Urinary bladder (tissue), 4 donors: ENCODE results near the gene KYAT1. TPM values are rescaled to one million over a fixed set of nuclear protein-coding genes. Genes with fewer than 3 reads are reported as not detected.

Source experiments
- DNase-seq: peaks from one replicate; pipeline ENCODE4 v3.0.0-alpha.2; 2015; ENCODE audit errors: extremely low spot score
- H3K27ac ChIP-seq: one replicate; pipeline ENCODE4 v1.5.1; 2013; ENCODE audit warnings: low read depth, mild to moderate bottlenecking, moderate library complexity
- H3K36me3 ChIP-seq: one replicate; pipeline ENCODE4 v1.6.1; 2013; ENCODE audit warnings: mild to moderate bottlenecking, moderate library complexity; ENCODE audit not compliant: insufficient read depth
- H3K4me1 ChIP-seq: one replicate; pipeline ENCODE4 v1.6.1; 2013; ENCODE audit warnings: mild to moderate bottlenecking, moderate library complexity; ENCODE audit not compliant: insufficient read depth
- H3K4me3 ChIP-seq: one replicate; pipeline ENCODE4 v1.5.1; 2013; ENCODE audit warnings: low read depth, low read length
- WGBS: extraction: QIAGEN DNeasy Blood & Tissue Kit; methylation state at CpG from one replicate; pipeline ENCODE4 v1.1.7; 2013; 5-methylcytosine and 5-hydroxymethylcytosine counted together
- polyA plus RNA-seq: library from polyadenylated mRNA; stranded (reverse); fragments of 200-250 nt; gene quantifications from one replicate; pipeline ENCODE4 v1.2.3, GENCODE V29; 2013
- total RNA-seq: library from RNA; depleted of rRNA; stranded (reverse); fragments of >200 nt; gene quantifications from one replicate; pipeline ENCODE4 v1.2.3, GENCODE V29; 2014
- donor health status: healthy with polysubstance abuse.
- donor health status: healthy.

Gene KYAT1
- total and polyA plus RNA-seq, 2 donors: 5.4 to 7.8 TPM

DNA sequence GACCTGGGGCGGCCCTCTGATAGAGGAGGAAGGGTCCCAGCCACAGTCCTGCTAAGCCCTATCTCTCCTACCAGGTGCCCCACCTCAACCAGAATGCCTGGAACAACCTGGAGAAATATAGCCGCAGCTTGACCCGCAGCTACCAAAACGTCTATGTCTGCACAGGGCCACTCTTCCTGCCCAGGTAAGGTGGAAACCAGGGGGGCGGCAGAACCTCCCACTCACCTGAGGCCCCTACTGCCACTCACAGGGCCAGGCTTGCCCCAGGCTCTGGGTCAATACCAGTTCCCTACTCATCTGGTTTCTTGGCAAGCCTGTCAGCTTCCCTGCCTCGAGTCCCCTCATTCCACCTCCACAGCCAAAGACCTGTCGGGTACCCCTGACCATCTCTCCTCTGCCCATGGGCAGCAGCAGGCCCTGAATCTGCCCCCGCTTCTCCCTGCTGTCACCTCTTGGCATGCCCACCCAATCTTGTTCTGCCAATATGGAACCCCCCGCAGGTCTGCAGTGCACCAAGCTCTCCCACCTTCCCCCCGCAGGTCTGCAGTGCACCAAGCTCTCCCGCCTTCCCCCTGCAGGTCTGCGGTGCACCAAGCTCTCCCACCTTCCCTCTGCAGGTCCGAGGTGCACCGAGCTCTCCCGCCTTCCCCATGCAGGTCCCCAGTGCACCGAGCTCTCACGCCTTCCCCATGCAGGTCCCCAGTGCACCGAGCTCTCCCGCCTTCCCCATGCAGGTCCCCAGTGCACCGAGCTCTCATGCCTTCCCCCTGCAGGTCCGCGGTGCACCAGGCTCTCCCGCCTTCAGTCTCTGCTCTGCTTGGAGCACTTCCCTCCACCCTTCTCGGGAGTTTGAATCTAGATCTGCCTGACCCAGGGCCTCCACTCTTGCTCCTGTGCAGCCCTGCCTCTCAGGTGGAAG is 60.8 kb downstream of the KYAT1 start:
- Histone ChIP-seq H3K27ac (no peak overlapping the region), H3K36me3 (peaks cover 6% of the 10 kb centered on the region), H3K4me1 (no peaks in the 10 kb centered on the region), H3K4me3 (no peak overlapping the region)
- DNase-seq: no peak
- 89% methylated on average over 24 of the region's 24 CpGs for WGBS

DNA sequence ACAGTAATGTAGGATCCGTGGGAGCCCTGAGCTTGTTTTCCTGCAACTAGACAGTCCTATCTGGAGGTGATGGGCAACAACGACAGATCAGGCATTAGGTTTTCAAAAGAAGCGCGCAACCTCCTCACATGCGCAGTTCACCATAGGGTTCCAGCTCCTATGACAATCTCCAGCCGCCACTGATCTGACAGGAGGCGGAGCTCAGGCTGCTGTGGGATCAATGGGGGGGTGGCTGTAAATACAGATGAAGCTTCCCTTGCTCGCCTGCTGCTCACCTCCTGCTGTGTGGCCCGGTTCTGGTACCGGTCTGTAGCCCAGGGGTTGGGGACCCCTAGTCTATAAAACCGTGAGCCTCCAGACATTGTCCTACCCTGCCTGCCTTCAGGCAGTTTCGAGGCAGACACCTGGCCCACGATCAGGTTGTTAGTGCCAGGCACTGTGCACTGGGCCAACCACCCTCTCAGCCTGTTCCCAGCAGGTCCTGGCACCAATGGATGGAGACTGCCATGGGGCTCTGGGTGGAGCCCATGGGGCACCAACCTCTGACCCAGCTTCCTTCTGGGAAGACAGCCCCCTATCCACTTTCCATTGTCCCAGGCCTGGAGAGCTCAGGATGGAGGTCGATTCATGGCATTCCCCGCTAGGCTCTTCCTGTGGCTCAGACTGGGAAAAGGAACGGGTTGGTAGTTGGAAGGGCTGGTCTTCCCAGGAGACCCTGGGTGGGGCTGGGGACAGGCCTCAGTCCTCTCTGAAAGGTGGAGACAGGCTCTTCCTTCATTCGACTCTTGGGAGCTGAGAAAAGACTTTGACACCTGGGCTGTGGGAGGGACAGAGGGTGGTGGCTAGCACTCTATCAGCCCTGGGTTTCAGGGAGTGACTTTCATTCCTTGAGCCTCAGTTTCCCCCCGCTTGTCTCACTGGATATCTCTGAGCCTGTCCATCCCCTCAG is 61.8 kb downstream of the KYAT1 start:
- no peak for DNase-seq
- Histone ChIP-seq H3K4me1 (no peaks in the 10 kb centered on the region), H3K27ac (no peak overlapping the region), H3K4me3 (no peak overlapping the region), H3K36me3 (peaks cover 6% of the 10 kb centered on the region)
- WGBS: 47% methylated on average over 18 of the region's 18 CpGs

GRCh38 chr9:128818839-128819715 is 62.7 kb downstream of the KYAT1 start:
- Histone ChIP-seq H3K4me3 (peak overlapping the region; percentile 77), H3K27ac (peak overlapping the region; percentile 77), H3K36me3 (peaks cover 5% of the 10 kb centered on the region), H3K4me1 (no peaks in the 10 kb centered on the region)
- no peak for DNase-seq
- WGBS: 5% methylated on average over 90 of the region's 90 CpGs

DNA sequence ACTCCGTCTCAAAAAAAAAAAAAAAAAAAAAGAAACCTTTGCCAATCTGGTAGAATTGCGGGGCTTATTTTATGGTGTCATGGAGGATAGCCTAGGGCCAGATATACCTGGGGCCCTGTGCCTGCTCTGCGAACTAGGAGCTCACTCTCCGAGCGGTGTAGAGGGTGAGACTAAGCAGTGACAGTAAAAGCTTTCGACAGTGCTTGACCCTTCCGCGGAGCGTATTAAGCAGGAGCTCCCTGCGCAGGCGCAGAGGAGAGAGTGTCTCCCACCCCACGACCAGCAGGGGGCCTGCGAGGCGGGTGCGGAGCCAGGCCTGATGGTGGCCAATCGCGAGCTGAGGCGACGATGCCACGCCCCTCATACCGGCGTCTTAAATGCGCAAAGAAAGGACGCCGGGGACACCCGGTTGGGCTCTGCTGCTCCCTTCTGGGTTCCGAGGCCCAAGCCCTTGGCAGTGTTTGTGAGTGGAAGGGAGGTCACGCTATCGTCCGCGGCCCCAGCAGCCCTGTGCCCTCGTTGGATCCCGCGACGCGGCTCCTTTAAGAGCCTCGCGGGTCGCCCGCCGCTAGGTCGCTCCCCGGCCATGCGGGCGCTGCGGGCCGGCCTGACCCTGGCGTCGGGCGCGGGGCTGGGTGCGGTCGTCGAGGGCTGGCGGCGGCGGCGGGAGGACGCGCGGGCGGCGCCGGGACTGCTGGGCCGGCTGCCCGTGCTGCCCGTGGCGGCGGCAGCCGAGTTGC is 63.5 kb downstream of the KYAT1 start, which contains the start of gene ENDOG:
Gene ENDOG (plus strand): TSS at position 402 of the 740 bp plus-strand sequence. CDS start 185 bp downstream, at position 587.
- peak within 1 kb of the TSS; percentile 77 for H3K4me3 ChIP-seq
- H3K36me3 ChIP-seq: peaks cover 3% of the 10 kb centered on the region
- H3K27ac ChIP-seq: peak within 1 kb of the TSS; percentile 77
- peak; percentile 91 for DNase-seq
- no peaks in the 10 kb centered on the region for H3K4me1 ChIP-seq
- WGBS: under 1% methylated on average over 70 of the region's 70 CpGs

DNA sequence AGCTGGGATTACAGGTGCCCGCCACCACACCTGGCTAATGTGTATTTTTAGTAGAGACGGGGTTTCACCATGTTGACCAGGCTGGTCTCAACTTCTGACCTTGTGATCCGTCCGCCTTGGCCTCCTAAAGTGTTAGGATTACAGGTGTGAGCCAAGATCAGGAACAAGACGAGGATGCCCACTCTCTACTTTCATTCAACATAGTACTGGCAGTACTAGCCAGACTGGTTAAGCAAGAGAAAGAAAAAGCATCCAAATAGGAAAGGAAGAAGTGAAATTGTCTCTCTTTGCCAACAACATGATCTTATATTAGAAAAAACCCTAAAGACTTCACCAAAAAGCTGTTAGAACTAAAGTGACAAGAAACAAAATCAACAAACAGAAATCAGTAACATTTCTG is 70.9 kb downstream of the KYAT1 start:
- no peaks in the 10 kb centered on the region for H3K36me3 ChIP-seq
- H3K4me1 ChIP-seq: no peaks in the 10 kb centered on the region
- H3K4me3 ChIP-seq: no peak overlapping the region
- no peak for DNase-seq
- no peak overlapping the region for H3K27ac ChIP-seq
- WGBS: 86% methylated on average over 5 of the region's 5 CpGs

DNA sequence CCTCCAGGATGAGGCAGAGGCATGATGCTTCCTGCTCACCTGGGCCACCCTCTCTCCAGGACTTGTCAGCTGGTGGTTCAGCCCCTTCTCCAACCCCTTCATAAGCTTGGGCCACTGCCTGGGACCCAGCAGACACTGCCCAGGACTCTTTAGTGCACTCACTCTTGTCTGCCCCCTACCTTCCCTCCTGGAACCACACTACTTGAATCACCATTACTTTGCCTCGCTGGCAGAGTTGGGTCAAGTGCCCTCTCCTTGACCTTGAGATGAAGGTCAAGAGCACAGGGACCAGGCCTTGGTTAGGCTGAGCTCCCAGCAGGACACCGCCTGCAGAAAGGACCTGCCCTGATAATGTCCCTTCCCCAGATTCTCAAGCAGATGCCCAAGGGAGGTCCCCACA is 71.9 kb downstream of the KYAT1 start:
- WGBS: 81% methylated on average over 2 of the region's 2 CpGs
- no peaks in the 10 kb centered on the region for H3K4me1 ChIP-seq
- no peak overlapping the region for H3K4me3 ChIP-seq
- H3K27ac ChIP-seq: no peak overlapping the region
- H3K36me3 ChIP-seq: no peaks in the 10 kb centered on the region
- DNase-seq: no peak

DNA sequence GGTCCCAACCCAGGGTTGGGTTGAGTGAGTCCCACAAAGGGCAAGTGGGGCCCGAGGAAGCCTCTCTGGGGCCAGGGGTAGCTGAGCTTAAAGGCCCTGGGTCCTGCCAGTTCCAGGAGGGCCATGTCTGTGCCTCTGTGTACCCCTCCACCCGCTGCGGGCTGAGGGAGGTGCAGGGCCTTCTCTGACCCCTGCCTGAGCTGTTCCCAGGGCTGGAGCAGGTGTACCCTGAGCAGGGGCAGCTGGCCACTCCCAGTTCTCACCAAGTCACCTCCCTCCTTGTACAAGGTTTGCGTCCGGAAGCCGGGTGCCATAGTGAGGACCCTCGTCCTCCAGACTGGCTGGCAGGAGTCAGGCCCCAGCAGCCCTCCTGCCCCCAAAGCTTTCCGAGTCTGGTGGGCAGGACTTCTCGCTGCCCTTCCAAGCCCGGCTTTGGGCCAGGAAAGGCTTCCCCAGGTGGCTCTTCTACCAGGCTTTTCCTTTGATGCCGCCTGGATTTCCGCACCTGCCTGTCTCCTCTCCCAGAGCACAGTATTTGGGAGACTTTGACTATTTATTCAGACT is 72.6 kb downstream of the KYAT1 start:
- H3K4me3 ChIP-seq: no peak overlapping the region
- H3K36me3 ChIP-seq: no peaks in the 10 kb centered on the region
- no peak overlapping the region for H3K27ac ChIP-seq
- H3K4me1 ChIP-seq: no peaks in the 10 kb centered on the region
- WGBS: 89% methylated on average over 12 of the region's 12 CpGs
- no peak for DNase-seq

GRCh38 chr9:128808543-128808942 is 73.2 kb downstream of the KYAT1 start:
- Histone ChIP-seq H3K27ac (no peak overlapping the region), H3K4me3 (no peak overlapping the region), H3K4me1 (no peaks in the 10 kb centered on the region), H3K36me3 (no peaks in the 10 kb centered on the region)
- 83% methylated on average over 3 of the region's 3 CpGs for WGBS
- no peak for DNase-seq

DNA sequence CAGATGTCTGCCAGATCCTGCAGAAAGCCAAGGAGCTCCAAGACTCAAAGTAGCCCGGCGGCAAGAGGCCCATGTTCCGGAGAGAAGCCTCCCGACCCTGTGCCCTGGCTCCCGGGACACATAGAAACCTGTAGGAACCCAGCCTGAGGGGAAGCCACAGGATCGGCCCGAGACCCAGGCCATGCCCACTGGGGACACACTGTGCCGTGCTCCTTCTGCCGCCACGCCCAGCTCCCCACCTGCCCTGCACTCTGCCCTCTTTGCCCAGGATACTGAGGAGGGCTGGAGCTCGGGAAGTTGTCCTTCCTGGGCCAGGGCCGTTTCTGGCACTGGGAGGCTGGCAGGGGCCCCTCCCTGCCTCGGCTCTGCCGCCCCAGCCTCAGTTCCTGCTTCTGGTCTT is 73.9 kb downstream of the KYAT1 start:
- Histone ChIP-seq H3K36me3 (no peaks in the 10 kb centered on the region), H3K4me1 (no peaks in the 10 kb centered on the region), H3K27ac (no peak overlapping the region), H3K4me3 (no peak overlapping the region)
- WGBS: 82% methylated on average over 14 of the region's 14 CpGs
- no peak for DNase-seq

DNA sequence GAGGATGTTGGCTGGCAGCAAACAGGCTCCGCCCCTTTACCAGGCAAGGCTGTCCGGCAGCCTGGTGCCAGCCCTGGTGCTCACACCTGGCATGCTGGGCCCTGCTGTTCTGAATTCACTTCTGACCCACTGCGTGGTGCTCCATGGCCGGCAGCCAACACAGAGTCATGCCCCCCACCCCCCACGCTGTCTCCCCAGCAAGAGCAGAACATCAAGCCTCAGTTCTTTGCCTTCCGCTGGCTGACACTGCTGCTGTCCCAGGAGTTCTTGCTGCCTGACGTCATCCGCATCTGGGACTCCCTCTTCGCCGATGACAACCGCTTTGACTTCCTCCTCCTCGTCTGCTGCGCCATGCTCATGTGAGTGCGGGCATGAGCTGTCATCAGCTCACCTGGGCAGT is 76.1 kb downstream of the KYAT1 start:
- no peak for DNase-seq
- Histone ChIP-seq H3K4me3 (no peak overlapping the region), H3K36me3 (no peaks in the 10 kb centered on the region), H3K4me1 (no peaks in the 10 kb centered on the region), H3K27ac (no peak overlapping the region)
- 88% methylated on average over 14 of the region's 14 CpGs for WGBS

DNA sequence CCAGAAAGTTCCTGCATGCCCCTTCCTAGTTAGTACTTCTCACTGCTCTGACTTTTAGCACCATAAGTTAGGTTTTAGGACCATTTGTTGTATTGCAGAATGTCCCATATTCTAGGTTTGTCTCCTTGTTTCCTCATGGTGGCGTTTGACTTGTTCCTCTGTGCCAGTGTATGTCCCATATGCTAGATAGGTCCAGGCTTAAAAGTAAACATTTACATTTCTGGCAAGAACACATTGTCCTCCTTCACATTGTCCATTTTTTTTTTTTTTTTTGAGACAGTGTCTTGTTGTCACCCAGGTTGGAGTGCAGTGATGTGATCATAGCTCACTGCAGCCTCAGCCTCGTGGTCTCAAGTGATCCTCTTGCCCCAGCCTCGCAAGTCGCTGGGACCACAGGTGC is 79.3 kb downstream of the KYAT1 start:
- no peaks in the 10 kb centered on the region for H3K4me1 ChIP-seq
- H3K4me3 ChIP-seq: no peak overlapping the region
- H3K27ac ChIP-seq: no peak overlapping the region
- no peak for DNase-seq
- 93% methylated on average over 4 of the region's 4 CpGs for WGBS
- H3K36me3 ChIP-seq: peaks cover 5% of the 10 kb centered on the region

GRCh38 chr9:128800061-128800460 is 81.7 kb downstream of the KYAT1 start:
- WGBS: 93% methylated on average over 7 of the region's 7 CpGs
- no peaks in the 10 kb centered on the region for H3K4me1 ChIP-seq
- peaks cover 9% of the 10 kb centered on the region for H3K36me3 ChIP-seq
- H3K27ac ChIP-seq: no peak overlapping the region
- DNase-seq: no peak
- H3K4me3 ChIP-seq: no peak overlapping the region
